Ovary (tissue), 3 donors: ENCODE measurements around the gene PMVK.

Source experiments
- POLR2A ChIP-seq: fragments of 450-650 bp; IDR thresholded peaks from one replicate; pipeline ENCODE4 v1.6.1; 2017; ENCODE audit warnings: antibody characterized with exemption, mild to moderate bottlenecking, moderate library complexity
- TF ChIP-seq, protein P1 (sequence below), 3 donors: fragments of 450-650 bp in 2 of 3; fragments of 200-600 bp in 1 of 3; IDR thresholded peaks; one replicate each; pipeline versions ENCODE4 v1.5.1 to v1.8.0; 2016 to 2022; ENCODE audit warnings: antibody characterized with exemption in 3 of 3, mild to moderate bottlenecking in 1 of 3
- donor health status: DM: no; HTN: no; CAD: no.

DNA sequence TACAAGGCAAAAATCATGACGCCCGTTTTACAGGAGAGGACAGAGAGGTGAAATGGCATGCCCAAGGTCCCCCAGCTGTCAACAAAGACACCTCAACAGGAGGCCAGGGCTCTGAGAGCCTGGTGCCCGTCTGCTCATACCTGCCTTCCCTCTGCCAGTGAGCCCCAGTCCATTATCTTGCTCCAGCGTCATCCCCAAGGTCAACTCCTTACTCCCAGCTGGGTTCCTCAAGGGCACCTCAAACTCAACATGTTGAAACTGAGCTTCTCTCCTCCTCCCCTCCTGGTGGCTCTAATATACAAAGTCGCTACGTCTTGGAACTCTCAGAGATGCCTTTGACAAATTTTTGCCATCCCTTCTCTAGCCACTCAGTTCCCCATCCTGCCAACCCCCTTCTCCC is 16.1 kb upstream of the PMVK start:
- TF ChIP-seq, protein P1, sequence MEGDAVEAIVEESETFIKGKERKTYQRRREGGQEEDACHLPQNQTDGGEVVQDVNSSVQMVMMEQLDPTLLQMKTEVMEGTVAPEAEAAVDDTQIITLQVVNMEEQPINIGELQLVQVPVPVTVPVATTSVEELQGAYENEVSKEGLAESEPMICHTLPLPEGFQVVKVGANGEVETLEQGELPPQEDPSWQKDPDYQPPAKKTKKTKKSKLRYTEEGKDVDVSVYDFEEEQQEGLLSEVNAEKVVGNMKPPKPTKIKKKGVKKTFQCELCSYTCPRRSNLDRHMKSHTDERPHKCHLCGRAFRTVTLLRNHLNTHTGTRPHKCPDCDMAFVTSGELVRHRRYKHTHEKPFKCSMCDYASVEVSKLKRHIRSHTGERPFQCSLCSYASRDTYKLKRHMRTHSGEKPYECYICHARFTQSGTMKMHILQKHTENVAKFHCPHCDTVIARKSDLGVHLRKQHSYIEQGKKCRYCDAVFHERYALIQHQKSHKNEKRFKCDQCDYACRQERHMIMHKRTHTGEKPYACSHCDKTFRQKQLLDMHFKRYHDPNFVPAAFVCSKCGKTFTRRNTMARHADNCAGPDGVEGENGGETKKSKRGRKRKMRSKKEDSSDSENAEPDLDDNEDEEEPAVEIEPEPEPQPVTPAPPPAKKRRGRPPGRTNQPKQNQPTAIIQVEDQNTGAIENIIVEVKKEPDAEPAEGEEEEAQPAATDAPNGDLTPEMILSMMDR (IDR thresholded peaks at IDR 0.05): no peak
- no peak for TF ChIP-seq POLR2A
